T follicular helper cell (primary cell): Measurements from ENCODE around the gene BAZ1B.
"Not testable (repeated sequence)": the region's sequence is repeated elsewhere in the genome, so short reads cannot be mapped to it uniquely, and the experiment has no call there.

Source experiments
- DNase-seq: peaks from one replicate; pipeline ENCODE4 v3.0.0-alpha.2; 2020; ENCODE audit warnings: low read depth

The BAZ1B gene

DNA sequence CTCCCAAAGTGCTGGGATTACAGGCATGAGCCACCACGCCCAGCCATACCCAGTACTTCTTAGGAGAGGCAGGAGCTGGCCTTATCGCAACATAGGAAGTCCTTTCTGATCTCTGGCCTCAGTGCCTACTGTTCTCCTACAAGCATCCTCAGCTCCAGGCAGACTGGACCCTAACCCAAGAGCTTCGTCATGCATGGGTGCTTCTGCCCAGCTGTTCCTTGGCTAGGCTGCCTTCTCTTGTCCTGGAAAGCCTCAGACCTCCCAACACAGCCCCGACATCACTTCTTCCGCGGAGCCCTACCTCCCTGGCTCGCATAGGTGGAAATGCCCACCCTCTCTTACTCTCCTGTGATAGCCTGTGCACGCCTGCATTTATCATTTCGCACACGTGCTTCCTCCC is 19.6 kb upstream of the BAZ1B start:
- no peak for DNase-seq

DNA sequence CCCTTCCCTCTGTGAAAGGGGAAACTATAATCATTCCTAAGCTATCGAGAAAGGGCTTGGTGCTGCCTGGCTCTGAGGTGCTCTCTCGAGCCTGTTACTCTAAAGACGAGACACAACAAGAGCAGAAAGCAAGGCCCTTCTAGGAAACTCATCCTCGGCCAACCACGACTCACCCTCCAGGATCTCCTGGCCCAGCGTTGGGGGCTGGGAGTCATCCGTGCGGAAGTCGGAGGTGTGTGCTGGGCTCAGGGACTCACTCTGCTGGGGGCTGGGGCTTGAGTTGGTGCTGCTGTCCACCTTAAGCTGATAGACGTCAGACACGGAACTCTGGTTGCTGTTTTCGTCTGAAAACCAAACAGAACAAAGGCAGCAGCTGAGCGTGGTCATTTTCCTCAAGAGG is 17.6 kb upstream of the BAZ1B start:
- no peak for DNase-seq

DNA sequence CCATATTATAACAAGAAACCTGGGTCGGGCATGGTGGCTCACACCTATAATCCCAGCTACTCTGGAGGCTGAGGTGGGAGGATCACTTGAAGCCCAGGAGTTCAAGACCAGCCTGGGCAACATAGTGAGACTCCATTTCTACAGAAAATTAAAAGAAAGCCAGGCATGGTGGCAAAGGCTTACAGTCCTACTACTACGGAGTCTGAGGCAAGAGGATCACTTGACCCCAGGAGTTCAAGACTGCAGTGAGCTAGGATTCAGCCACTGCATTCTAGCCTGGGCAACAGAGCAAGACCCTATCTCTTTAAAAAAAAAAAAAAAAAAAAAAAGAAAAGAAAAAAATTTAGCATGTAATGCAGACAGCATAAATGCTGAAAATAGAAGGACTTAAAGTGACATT is 16.4 kb upstream of the BAZ1B start:
- not testable (repeated sequence) for DNase-seq

DNA sequence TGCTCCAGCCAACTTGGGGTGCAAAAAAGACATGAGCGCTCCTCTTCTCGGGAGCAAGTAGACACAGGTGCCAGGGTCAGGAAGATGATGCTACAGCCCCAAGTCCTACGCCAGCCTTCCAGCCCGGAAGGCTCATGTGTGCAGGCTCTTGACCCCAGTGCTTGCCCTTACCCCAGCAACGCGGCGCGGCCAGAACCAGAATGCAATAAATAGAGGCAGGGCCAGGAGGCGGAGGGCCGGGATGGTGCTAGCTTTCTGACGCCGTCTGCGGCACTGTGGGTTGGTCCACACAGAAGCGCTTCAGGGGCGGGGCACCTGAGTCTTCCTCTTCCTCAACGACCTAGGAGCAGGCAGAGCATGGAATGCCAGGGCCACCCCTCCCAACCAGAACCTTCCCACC is 15.0 kb upstream of the BAZ1B start:
- DNase-seq: no peak

GRCh38 chr7:73536479-73536878 is 14.4 kb upstream of the BAZ1B start:
- no peak for DNase-seq

DNA sequence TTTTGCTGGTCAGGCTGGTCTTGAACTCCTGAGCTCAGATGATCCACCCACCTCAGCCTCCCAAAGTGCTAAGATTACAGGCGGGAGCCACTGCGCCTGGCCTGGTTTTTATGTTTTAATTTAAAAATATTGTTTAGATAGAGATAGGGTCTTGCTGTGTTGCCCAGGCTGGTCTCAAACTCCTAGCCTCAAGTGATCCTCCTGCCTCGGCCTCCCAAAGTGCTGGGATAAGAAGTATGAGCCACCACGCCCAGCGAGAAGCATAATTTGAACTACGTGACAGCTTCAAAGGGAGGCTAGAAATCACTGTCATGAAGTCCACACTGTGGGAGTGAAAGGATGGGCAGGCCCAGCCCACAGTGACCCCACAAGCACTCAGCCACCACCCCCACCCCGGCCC is 13.8 kb upstream of the BAZ1B start:
- not testable (repeated sequence) for DNase-seq

DNA sequence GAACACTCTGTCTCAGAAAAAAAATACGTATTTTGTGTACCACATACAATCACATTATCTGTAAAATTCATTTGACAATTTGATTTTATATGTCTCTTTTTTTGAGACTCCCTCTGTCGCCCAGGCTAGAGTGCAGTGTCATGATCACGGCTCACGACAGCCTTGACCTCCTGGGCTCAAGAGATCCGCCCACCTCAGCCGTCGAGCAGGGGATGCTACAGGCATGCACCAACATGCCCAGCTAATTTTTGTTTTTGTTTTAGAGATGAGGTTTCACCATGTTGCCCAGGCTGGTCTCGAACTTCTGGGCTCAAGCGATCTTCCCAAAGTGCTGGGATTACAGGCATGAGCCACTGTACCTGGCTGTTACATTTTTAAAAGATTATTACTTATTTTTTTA is 11.6 kb upstream of the BAZ1B start:
- no peak for DNase-seq

DNA sequence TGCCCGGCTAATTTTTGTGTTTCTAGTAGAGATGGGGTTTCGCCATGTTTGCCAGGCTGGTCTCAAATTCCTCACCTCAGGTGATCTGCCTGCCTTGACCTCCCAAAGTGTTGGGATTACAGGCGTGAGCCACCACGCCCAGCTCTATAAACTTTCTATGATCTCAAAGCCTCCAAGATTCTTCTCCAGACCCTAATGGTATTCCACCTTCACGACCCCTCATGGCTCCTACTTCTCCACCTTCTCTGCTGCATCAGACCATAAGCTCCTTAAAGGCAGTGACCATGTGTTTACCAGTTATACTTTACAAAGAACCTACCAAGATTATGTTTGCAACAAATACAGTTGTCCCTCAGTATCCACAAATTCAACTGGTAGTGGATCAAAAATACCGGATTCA is 10.1 kb upstream of the BAZ1B start:
- no peak for DNase-seq

GRCh38 chr7:73530800-73531199 is 8.7 kb upstream of the BAZ1B start:
- DNase-seq: no peak

GRCh38 chr7:73526896-73527821 is 5.1 kb upstream of the BAZ1B start:
- no peak for DNase-seq

DNA sequence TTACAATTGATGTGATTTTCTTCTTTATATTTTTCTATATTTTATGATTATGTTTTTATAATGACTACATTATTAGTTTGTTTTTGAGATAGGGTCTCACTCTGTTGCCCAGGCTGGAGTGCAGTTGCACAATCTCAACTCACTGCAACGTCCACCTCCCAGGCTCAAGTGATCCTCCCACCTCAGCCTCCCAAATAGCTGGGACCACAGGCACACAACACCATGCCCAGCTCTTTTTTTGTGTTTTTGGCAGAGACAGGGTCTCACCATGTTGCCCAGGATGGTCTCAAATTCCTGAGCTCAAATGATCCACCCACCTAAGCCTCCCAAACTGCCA is 4.0 kb upstream of the BAZ1B start:
- DNase-seq: not testable (repeated sequence)

GRCh38 chr7:73521636-73522104 is 423 bp downstream of the BAZ1B start:
- no peak for DNase-seq

DNA sequence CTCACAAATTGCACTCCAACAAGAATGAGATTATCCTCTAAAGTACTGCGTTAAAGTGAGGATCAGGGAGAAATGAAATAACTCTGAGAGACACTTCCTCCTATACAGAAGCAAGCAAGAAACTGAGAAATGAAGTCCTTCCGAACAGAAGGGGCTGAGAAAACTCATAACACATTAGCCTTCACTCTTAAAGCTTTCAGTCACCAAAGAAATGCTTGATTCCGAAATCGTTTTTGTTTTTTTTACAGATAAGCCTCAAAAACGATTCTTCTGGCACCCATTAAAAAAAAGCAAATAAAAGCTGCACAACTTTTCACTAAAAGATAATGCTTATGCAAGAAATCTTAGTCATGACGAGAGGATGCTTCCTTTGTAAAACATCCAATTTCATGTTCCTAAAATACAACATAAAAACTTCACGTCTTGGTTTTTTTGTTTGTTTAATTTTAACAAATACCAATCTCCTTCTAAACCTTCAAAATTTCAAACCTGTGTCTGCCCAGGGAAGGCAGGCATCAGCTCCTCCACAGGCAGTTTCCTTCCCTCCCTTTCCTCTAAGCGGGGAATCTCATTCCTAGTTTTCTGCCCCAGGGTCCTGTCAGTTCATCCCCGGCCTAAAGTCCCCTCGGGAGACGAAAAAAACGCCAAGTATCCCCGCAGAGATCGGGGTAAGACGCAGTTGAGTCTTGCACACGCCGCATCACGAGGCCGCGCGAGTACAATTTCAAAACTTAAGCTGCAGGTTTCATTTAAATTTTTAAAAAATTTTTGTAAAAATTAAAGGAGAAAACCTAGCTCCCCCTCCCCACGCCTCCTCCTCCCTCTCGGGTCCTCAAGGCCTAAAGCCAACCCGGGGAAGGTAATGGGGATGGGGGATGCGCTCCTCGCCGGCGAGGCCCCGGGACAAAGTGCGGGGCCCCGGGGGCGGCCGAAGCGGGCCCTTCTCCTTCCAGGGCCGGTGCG is 1.1 kb downstream of the BAZ1B start:
- DNase-seq: no peak

GRCh38 chr7:73519867-73520672 is 2.0 kb downstream of the BAZ1B start:
- no peak for DNase-seq

DNA sequence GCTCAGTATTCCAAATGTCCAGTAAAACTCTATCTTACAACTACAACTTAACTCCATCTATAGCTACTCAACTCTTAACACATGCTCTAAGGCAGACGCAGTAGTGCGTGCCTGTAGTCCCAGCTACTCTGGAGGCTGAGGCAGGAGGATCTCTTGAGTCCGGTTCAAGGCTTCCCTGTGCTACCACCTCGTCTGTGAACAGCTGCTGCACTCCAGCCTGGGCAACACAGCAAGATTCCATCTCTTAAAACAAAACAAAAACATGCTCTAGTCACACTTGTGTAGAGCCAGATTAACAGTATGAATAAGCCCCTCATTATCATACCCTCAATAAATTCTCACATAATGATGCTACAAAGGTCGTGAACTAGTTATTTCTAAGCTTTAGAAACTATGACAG is 3.6 kb downstream of the BAZ1B start:
- no peak for DNase-seq

DNA sequence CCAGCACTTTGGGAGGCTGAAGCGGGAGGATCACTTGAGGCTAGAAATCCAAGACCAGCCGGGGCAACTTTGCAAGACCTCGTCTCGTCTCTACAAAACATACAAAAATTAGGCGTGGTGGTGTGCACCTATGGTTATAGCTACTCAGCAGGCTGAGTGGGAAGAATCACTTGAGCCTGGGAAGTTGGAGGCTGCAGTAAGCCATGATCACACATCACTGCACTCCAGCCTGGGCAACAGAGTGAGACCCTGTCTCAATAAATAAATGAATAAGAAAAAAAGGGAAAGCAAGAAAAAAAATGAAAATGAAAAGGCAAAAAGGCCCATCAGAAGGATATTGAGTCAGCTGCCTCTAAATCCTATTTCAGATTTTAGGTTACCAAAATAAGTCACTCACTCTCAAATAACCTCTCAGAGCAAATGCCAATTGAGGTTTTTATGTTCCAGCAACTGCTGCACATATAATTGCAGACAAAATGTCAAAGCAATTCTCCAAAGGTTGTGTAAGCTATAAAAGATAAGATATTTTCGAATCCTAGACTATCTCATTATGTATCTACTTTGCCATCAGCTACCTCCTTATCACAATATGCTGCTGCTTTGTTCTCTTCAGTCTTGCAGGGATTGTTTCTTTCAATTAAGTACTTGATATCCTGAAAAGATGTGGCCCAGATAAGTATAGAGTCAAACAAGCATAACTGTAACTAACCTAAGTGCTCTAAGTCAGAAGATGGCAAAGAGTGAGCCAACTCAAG is 4.7 kb downstream of the BAZ1B start:
- no peak for DNase-seq

GRCh38 chr7:73515178-73515577 is 6.9 kb downstream of the BAZ1B start:
- DNase-seq: no peak

- no peak for DNase-seq
Observed at GRCh38 chr7:73512018-73512780, 9.9 kb downstream of the BAZ1B start.

GRCh38 chr7:73509463-73509862 is 12.6 kb downstream of the BAZ1B start:
- no peak for DNase-seq

GRCh38 chr7:73507556-73507955 is 14.5 kb downstream of the BAZ1B start:
- DNase-seq: no peak
